Stimulated activated CD8-positive, alpha-beta memory T cell treated with anti-CD3 and anti-CD28 coated beads, Interleukin-15, amount 100 ng/mL, for 4 hours (primary cell): ENCODE measurements around the gene TMEM151B.
"Not testable (repeated sequence)": the region's sequence is repeated elsewhere in the genome, so short reads cannot be mapped to it uniquely, and the experiment has no call there.

Source experiments
- DNase-seq, 2 donors: peaks; one replicate each; pipeline ENCODE4 v3.0.0-alpha.2; 2020; ENCODE audit warnings: low read depth in 2 of 2

TMEM151B gene

DNA sequence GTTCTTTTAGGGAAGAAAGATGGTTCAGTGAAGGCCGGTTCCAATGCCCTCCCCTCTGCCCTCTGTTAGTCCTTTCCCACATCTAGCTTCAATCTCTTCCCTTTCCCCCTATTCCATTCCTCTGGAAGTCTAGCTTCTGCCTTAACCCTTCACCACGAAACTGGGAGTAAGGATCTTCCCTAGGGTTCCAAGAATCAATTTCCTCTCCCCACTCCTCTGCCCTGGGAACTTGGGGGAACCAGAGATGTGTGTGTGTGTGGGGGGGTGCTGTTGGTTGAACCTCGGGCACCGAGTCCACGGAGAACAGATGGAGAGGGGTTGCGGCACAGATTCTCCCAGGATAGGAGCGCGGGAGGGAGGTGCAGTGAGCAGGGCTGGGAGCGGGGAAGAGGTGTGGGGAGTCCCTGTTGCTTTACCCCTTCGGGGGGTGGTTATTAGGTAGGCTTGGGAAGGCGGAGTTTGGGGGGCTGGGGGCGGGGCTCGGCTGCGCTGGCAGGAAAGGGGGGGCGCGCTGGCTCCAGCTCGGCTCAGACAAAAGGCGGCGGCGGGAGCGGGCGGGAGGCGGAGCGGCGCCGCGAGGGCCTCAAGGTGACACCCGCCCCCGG lies at the start of gene TMEM151B:
TSS of gene TMEM151B (plus strand) at position 530 of the 605 bp plus-strand sequence. CDS start 293 bp downstream, outside the sequence.
- DNase-seq: no peak

DNA sequence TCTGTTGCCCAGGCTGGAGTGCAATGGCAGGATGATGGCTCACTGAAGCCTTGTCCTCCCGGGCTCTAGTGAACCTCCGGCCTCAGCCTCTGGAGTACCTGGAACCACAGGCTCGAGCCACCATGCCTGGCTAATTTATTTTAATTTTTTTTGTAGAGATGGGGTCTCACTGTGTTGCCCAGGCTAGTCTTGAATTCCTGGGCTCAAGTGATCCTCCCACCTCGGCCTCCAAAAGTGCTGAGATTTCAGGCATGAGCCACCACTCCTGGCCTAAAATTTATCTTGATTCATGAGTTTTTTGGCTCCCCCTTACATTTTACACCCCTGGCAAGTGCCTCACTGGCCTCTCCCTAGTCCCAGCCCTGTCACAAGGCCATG lies 49.3 kb upstream of the TMEM151B start:
- DNase-seq: no peak

DNA sequence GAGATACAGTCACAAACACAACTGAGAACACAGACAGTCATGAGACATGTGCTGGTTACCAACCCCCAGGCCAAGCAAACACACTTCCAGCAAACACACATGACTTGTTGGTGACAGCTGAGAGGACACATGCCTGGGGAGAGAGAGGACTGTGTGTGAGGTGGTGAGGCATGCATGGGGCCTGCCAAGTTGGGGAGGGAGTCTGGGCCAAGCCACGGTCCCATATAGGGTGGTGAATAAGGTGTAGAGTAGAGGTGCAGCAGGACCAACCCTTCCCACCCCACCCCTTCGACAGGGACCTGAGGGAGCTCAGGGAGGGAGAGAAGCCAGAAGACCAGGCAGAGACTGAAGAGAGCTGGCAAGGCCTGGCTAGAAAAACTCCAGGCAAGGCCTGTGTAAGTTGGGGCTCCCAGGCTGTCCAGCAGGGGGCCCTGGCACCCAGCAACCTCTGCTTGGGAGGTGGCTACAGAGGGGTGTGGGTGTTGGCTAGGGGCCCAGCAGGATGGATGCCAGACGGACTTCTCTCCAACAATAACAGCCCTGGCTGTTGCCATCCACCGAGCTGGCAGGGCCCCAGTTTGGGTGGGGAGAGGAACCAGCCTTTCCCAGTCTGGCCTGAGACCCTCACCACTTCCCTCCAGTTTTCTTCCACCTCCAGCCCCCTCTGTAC lies 48.8 kb upstream of the TMEM151B start:
- peak in 1 of 2 donors; percentile 50 for DNase-seq

DNA sequence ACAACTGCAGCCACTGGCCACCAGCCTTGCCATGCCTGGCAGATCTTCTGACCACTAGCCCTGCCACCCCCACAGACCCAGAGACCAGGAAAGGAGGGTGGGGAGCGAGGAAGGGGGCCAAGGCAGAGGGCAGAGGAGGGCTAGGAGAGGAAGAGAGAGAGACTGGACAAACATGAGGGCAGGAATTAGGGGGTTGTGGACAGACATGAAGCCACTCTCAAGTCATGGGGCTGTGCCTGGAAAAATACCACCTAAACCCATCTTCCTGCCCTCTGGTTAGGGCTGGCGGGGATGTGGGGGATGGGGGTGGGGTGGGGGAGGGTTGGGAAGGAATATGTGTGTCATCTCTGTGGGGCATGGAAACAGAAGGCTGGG lies 48.3 kb upstream of the TMEM151B start:
- DNase-seq: no peak

DNA sequence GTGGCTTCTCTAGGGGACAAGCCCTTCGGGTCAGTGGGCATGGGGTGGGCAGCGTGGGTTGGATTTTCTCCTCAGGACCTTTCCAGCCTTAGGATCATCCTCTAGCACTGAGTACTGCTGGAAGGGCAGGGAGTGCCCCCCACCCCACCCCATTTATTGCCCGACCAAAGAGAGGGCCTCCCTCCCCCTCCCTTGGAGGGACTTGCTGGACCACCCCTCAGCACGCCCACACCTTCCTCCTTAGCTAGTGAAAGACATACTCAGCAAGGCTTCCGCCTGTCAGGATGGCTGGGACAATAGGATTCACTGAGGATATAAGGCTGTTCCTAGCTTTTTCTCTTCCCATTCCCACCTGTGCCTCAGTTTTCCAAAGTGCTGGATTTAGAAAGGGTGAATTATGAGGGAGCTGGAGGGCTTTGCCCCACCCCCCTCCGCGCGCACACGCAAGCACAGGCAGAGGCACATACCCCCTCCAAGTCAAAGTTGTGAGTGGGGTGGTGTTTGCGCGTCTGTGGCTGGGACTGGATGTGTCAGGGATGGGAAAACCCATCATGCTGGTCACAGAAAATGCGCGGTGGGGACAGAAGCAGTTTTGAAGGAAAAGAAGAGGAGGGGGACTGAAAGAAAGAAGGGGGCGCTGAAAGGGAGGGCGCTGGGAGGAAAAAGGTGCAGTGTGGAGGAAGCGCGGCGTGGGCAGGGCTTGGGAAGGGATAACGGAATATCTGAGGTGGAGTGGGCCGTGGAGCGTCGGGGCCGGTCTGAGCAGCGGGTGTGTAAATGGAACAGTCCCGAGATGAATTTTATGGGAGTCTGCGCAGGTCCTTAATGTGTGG lies 47.5 kb upstream of the TMEM151B start:
- no peak for DNase-seq

DNA sequence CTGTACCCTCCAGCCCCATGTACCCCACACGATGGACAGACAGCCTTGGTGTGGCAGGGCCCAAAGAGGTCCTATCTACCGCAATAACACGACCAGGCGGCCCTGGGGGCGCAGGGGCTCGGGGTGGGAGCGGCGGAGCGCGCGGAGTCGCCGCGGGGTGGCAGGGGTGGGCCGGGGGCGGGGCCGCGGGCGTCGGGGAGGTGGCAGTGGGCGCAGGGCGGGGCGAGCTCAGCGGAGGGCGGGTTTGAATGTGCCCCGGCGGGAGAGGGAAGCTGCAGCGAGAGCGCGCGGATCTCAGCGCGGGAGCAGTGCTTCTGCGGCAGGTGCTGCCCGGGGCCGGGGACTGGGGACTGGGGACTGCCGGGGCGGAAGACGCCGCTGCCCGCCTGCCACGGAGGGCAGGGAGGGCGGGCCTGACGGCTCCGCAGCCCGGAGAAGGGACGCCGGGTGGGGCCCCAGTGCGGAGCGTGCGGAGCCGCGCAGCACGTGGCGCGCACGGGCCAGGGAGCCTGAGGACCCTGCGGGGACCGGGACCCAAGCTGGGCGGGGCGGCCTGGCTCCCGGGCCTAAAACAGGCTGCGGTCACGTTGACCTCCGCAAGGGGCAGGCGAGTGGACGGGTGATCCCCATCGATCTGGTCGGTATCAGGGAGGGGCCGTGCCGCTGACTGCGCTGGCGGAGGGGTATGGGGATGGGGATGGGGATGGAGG lies 46.8 kb upstream of the TMEM151B start, which contains the start of gene SLC29A1:
TSS of gene SLC29A1 (plus strand) at position 277 of the 710 bp plus-strand sequence. CDS start 3,719 bp downstream, outside the sequence.
- DNase-seq: peak; percentile 68 to 74

DNA sequence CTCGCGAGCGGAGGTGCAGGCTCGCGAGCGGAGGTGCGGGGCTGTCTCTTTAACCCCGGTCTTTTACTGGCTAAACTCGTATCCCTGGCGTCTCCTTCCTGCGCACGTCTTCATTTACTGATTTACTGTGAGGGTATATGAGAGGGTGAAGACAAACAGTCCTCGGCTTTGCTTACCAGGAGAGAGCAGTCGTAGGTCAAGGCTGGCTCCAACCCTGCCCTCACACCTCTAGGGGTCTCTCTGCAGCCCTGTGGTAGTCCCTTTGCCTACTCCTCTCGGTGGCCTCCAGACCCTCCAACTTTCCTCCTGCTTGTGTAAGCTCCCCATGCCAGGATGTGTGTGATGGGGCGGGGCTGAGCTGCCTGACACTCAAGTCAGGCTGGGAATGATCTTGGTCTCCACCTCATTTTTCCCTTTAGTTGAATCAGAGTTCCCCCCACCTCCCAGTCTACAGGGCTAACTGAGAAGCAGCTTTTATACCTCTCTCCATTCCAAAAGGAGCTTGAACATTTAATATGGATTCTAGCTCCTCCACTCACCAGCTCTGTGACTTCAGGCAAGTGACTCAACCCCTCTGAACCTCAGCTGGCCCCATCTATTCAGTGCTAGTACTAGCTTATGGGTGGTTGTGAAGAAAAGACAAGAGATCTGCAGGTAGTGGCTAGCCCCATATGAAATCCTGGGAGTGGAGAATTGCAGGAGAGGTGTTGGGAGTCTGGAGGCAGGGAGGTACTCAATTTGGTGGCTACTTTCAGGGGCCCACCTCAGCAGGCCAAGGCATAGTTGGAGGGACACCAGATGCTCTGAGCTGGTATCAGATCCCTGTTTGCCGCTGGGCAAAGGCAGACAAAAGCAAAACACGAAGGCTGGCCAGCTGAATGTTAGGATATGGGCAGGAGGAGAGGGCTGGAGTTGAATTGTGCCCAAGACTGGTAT lies 46.0 kb upstream of the TMEM151B start:
- no peak for DNase-seq

DNA sequence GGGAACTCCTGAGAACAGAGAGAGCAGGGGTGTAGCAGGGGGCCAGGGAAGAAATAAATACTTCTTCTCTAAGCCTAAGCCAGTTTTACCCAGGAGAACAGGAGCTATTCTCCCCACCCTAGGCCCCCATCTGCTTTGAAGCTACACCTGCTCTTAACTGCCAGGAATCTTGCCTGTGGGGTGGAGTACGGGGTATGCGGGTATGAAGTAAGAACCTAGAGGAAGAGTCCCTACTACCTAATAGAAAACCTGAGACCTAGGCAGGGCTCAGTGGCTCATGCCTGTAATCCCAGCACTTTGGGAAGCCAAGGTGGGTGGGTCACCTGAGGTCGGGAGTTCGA lies 45.3 kb upstream of the TMEM151B start:
- no peak for DNase-seq

DNA sequence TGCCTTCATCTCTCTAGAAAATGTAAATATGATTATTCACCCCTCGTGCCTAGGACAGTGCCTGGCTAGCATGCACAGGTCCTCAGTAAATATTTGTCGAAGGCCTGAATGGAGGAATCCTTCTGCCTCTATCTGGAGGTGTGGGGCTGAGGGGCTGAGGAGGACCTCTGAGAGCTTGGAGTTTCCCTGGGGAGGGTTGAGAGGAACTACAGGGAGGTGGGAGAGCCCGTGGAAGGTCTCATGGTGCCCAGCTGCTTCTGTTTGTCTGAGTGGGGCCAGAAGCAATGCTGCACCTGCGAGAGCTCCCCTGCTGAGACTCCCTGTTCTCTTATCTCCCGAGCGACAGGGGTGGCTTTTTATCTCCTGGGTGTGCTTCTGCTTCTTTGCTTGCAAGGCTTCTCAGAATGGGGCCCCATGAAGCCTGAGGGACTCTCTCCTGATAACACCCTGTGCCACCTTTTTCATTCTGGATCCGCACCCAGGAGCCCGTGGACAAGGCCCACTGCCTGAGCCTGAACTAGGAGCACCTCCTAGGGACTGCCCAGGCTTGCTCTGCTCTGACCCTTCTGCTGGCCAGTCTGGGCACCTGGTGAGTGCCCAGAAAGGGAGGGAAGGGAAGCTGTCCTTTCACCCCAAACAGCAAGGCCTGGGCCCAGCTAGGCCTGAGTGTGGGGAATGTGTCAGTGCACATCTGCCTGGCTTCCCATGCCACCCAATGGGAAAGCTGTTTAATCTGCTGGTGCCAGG lies 44.5 kb upstream of the TMEM151B start:
- DNase-seq: no peak

DNA sequence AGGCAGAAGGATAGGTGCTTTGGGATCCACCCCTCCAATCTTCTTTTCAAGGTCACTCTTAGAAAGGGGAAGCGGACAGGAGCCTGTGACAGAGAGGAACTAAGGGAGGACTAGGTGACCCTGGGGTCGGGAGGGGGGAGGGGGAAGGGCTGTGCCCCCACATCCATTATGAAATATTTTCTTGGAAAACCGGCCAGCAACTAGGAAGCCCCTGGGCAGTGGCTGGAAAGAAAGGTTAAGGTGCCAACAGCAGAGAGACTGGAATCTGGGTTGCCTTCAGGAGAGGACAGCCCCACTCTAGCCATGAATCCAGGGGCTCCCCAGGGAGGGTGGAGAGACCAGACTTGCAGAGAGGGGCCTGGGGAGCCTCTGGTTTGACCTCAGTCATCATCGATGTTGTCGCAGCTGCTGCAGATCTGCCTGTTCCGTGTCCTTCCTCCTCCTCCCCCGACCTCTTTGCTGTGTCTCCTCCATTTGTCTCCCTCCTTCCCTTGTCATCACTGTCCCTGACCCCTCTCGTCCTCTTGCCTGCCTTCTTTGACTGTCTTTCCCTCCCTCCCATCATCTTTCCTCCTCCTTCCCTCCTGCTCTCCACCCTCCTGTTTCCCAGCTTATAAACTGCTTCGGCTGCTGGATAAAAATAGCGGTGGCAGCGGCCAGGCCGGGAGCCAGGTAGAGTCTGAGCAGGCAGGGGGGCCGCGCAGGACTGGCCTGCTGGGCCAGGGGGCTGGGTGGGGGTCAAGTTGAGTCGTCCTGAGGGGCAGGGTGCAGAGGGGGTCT lies 43.7 kb upstream of the TMEM151B start:
- no peak for DNase-seq

DNA sequence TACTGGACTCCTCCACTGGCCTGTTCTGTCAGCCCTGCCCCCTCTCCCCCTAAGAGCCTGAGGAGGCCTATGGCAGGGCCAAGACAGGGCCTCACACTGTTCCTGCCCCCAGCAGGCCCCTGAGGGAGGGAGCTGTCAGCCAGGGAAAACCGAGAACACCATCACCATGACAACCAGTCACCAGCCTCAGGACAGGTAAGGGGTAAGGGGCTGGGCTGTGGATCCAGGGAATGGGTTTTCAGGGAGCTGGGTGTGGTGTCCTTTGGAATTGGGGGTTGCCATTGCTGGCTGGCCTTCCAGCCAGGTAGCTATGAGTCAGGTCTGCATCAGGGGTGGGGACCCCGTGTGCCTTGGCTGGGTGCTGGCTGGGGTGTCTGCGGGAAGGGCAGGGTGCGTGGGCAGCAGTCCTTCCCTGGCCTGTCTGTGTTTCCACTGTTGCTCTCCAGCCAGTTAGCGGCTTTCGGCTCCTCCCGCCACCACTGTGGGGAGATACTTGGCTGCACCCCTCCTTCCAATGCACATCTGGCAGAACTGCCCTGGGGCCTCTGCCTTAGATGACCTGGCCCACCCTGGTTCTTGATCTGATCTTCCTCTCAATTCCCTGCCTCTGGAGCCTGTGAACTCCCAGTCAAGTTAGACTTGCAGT lies 43.0 kb upstream of the TMEM151B start:
- DNase-seq: no peak

DNA sequence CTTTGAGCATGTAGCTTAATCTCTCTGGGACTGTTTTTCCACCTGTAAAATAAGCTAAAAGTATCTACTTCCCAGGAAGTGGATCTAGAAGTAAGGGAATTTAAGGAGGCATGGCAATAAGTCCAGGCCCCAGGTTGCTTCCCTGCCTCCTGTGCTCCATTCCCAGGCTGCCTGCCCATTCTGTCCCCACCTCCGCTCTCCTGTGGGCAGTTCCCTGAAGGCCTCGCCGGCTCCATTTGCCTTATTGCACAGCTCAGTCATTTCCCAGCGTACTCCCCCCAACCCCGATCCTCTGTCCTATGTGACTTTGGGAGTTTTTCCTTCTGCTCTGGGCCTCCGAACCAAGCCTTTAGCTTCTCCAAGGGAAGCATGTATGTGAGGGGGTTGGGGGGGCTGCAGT lies 42.2 kb upstream of the TMEM151B start:
- no peak for DNase-seq

DNA sequence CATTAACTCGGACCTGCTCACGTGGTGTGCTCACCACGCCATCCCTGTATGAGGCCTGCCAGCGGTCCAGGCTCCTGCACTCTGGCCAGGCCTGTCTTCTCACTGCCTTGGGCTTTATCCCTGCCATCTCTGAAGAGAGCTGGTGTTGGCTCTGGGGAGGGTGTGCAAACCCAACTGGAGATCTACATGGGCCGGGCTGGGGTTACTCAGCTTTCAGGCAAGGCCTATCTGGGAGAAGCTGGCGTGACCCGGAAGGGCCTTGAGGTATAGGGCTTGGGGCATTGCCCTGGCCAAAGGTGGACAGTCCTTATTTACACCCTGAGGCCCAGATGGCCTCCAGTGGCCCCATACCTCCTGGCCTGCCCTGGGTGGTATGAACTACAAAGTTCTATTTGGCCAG lies 41.8 kb upstream of the TMEM151B start:
- no peak for DNase-seq

DNA sequence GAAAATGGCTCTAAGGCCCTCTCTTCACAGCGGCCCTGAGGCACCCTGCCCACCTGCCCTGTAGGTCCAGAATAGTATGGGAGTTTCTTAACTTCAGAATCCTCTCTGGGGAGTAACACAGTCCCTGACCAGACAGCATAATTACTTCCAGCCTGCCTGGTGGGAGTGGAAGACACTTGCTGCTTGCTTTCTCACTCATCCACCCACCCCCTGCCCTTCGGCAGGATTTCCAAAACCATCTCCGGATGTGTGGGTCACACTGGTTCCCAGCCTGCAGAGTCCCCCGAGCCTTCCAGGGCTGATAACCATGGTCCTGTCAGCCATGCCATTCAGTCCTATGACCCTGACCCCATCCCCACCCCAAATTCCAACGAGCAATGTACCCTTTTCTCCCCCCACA lies 41.4 kb upstream of the TMEM151B start:
- DNase-seq: no peak

DNA sequence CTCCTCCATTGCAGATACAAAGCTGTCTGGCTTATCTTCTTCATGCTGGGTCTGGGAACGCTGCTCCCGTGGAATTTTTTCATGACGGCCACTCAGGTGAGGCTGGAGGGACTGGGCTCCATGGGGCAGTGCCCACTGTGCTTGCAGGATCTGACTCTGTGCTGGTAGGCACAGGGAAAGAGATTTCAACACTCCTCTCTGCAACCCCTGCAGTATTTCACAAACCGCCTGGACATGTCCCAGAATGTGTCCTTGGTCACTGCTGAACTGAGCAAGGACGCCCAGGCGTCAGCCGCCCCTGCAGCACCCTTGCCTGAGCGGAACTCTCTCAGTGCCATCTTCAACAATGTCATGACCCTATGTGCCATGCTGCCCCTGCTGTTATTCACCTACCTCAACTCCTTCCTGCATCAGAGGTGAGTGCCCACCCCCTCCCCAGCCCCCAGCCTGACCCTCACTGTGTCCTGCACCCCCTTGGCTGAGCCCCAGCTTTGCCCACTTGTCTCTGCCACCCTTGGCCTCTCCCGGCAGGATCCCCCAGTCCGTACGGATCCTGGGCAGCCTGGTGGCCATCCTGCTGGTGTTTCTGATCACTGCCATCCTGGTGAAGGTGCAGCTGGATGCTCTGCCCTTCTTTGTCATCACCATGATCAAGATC lies 40.7 kb upstream of the TMEM151B start:
- no peak for DNase-seq

DNA sequence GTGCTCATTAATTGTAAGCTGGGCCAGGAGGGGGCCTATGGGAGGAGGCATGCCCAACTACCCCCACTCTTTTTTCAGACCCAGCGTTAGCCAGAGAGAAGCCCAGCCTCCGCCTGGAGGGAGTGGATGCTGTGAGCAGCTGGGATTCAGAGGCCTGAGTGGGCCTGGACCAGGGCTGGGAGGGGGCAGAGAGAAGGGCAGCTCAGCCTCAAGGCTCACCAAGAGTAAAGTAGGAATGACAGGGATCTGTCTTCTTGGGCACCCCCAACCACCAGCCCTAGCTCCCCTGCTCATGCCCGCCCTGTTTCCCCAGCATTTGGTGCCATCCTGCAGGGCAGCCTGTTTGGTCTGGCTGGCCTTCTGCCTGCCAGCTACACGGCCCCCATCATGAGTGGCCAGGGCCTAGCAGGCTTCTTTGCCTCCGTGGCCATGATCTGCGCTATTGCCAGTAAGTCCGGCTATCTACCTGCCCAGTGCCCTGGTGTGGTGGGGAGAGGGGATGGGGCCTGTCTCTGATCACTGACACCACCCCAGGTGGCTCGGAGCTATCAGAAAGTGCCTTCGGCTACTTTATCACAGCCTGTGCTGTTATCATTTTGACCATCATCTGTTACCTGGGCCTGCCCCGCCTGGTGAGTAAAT lies 40.1 kb upstream of the TMEM151B start:
- no peak for DNase-seq

DNA sequence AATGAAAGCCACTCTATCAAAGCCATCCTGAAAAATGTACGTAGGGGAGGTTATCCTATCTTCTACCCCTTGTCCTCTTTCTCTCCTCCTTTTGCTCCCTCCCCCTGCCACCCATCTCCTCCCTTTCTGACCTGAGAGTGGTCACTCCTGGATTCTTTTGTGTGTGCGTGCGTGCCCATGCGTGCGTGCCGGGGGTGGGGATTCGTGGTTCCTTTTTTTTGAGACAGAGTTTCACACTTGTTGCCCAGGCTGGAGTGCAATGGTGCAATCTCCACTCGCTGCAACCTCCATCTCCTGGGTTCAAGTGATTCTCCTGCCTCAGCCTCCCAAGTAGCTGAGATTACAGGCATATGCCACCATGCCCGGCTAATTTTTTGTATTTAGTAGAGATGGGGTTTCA lies 38.8 kb upstream of the TMEM151B start:
- DNase-seq: not testable (repeated sequence)
